ENCODE results near the gene C1orf146.

GRCh38 chr1:92273039-92273438, 55.3 kb downstream of the C1orf146 start:
- TF ChIP-seq, protein P1, sequence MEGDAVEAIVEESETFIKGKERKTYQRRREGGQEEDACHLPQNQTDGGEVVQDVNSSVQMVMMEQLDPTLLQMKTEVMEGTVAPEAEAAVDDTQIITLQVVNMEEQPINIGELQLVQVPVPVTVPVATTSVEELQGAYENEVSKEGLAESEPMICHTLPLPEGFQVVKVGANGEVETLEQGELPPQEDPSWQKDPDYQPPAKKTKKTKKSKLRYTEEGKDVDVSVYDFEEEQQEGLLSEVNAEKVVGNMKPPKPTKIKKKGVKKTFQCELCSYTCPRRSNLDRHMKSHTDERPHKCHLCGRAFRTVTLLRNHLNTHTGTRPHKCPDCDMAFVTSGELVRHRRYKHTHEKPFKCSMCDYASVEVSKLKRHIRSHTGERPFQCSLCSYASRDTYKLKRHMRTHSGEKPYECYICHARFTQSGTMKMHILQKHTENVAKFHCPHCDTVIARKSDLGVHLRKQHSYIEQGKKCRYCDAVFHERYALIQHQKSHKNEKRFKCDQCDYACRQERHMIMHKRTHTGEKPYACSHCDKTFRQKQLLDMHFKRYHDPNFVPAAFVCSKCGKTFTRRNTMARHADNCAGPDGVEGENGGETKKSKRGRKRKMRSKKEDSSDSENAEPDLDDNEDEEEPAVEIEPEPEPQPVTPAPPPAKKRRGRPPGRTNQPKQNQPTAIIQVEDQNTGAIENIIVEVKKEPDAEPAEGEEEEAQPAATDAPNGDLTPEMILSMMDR (conservative IDR thresholded peaks at IDR 0.05) = no peak
- TF ChIP-seq ZFX (IDR thresholded peaks at IDR 0.05) = no peak
